ENCODE results near the gene C10orf62. TPM values are rescaled to one million over a fixed set of nuclear protein-coding genes. Genes with fewer than 3 reads are reported as not detected.

The C10orf62 gene
- total and polyA plus RNA-seq, 2 of the 13 experiments (the other 11 are each of a cell fraction or from before 2014, with no cell fraction given) = 0.61 to 1.6 TPM

DNA sequence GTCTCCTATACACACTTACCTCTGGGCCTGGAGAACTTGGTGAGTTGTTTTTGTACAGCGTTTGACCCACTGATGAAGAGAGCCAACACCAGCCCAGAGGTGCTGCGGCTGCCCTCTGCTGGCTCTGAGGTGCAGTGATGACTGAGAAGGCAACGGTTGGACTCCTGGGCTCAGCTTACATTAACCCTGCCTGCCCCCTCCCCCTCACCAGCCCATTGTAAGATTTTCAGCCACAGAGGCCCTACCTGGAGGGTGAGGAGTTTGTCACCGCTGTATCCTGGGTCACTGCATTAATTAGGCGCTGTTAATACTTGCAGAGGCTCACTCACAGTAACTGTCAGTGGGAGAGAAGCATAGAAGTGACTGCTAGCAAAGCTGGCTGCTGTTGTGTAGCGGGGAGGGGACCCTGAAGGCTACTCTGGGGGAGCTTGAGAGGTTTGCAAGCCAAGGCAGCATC, 35.9 kb upstream of the C10orf62 start:
- in situ Hi-C loops (cut with HindIII; ENCODE audit: extremely low pct_ligation_motif_present, low pct_unique_long_range_greater_than_20kb) (loop anchor here (5.0 kb wide), 1 partner anchor 91 kb away; no protein-coding TSS in a partner anchor), intact Hi-C loops (cut with micrococcal nuclease; ENCODE audit: unreplicated experiment) (loop anchor here (1.0 to 2.0 kb wide), 4 partner anchors 19 to 146 kb away; partner anchors contain the start of genes MMS19 and UBTD1)
- ATAC-seq (peak; percentile 98), DNase-seq (ENCODE audit: low spot score) (peak; percentile 62), FAIRE-seq (peak; percentile 90)
- peaks cover 35% of the 10 kb centered on the region for H3K4me1 ChIP-seq (ENCODE audit: insufficient read depth, low read length)
- BruUV-seq (replicated peaks) = no TSS peak
- H4K20me1 ChIP-seq (ENCODE audit: insufficient read depth, low read length) = no peaks in the 10 kb centered on the region
- H3K4me3 ChIP-seq (replicated peaks in 1 of 3; ENCODE audit: insufficient read depth in 1 of 3, low read depth in 2 of 3, low read length in 3 of 3) = no peak overlapping the region
- no peaks in the 10 kb centered on the region for H3K27me3 ChIP-seq (ENCODE audit: control insufficient read depth in 1 of 2, insufficient read depth in 2 of 2, low read length in 2 of 2)
- no peak overlapping the region for H3K9ac ChIP-seq (ENCODE audit: insufficient read depth, low read depth, low read length)
- H3K27ac ChIP-seq (ENCODE audit: extremely low read length, insufficient read depth, low read length) = no peak overlapping the region
- H2AFZ ChIP-seq (ENCODE audit: low read length) = no peak overlapping the region
- ChIA-PET CTCF (ENCODE audit: low intra/inter-chr PET ratio, low total read pairs) (interaction anchor here (1.6 to 1.8 kb wide), 2 partner anchors 19 to 90 kb away, joined by 13 to 19 read pairs; no protein-coding TSS in a partner anchor), POLR2A (interaction anchor here (0.8 kb wide), 2 partner anchors 54 to 90 kb away, joined by 4 read pairs; partner anchors contain the start of gene UBTD1)
- 33% methylated on average over 4 of the region's 6 CpGs for WGBS (ENCODE audit: low lambda C conversion rate)
- no peaks in the 10 kb centered on the region for H3K79me2 ChIP-seq (ENCODE audit: insufficient read depth, low read length)
- H3K9me3 ChIP-seq (ENCODE audit: low read length) = no peaks in the 10 kb centered on the region
- no peaks in the 10 kb centered on the region for H3K36me3 ChIP-seq (replicated peaks in 1 of 2; ENCODE audit: control insufficient read depth in 1 of 2, insufficient read depth in 2 of 2, low read length in 2 of 2)
- H3K4me2 ChIP-seq (ENCODE audit: low read depth, low read length) = peak overlapping the region; percentile 10; the same call in 1 of the 2 replicates
- 0 out of 2 replicates have a peak, but pooled peaks have one; percentile 32 for TF ChIP-seq HINFP (CRISPR knock-in tag; IDR thresholded peaks at IDR 0.05; ENCODE audit: low read depth)
- TF ChIP-seq, protein P1, sequence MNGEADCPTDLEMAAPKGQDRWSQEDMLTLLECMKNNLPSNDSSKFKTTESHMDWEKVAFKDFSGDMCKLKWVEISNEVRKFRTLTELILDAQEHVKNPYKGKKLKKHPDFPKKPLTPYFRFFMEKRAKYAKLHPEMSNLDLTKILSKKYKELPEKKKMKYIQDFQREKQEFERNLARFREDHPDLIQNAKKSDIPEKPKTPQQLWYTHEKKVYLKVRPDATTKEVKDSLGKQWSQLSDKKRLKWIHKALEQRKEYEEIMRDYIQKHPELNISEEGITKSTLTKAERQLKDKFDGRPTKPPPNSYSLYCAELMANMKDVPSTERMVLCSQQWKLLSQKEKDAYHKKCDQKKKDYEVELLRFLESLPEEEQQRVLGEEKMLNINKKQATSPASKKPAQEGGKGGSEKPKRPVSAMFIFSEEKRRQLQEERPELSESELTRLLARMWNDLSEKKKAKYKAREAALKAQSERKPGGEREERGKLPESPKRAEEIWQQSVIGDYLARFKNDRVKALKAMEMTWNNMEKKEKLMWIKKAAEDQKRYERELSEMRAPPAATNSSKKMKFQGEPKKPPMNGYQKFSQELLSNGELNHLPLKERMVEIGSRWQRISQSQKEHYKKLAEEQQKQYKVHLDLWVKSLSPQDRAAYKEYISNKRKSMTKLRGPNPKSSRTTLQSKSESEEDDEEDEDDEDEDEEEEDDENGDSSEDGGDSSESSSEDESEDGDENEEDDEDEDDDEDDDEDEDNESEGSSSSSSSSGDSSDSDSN (CRISPR knock-in tag; IDR thresholded peaks at IDR 0.05) = 0 out of 2 replicates have a peak, but pooled peaks have one; percentile 28
- TF ChIP-seq DRAP1 (CRISPR knock-in tag; IDR thresholded peaks at IDR 0.05) = peak; percentile 11; the same call in 1 of the 2 replicates
- TF ChIP-seq YY1 (IDR thresholded peaks at IDR 0.05; ENCODE audit: insufficient read depth, insufficient replicate concordance, low read depth, low read length) = peak; percentile 31
- TF ChIP-seq ZNF687 (CRISPR knock-in tag; IDR thresholded peaks at IDR 0.05) = peak; percentile 56
- TF ChIP-seq KLF15 (CRISPR knock-in tag; IDR thresholded peaks at IDR 0.05; ENCODE audit: borderline replicate concordance) = no peak
- TF ChIP-seq, protein P2, sequence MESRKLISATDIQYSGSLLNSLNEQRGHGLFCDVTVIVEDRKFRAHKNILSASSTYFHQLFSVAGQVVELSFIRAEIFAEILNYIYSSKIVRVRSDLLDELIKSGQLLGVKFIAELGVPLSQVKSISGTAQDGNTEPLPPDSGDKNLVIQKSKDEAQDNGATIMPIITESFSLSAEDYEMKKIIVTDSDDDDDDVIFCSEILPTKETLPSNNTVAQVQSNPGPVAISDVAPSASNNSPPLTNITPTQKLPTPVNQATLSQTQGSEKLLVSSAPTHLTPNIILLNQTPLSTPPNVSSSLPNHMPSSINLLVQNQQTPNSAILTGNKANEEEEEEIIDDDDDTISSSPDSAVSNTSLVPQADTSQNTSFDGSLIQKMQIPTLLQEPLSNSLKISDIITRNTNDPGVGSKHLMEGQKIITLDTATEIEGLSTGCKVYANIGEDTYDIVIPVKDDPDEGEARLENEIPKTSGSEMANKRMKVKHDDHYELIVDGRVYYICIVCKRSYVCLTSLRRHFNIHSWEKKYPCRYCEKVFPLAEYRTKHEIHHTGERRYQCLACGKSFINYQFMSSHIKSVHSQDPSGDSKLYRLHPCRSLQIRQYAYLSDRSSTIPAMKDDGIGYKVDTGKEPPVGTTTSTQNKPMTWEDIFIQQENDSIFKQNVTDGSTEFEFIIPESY (CRISPR knock-in tag; IDR thresholded peaks at IDR 0.05) = peak; percentile 35; the same call in 1 of the 2 replicates
- no peak for TF ChIP-seq FOXO1 (CRISPR knock-in tag; IDR thresholded peaks at IDR 0.05)
- TF ChIP-seq MYNN (CRISPR knock-in tag; IDR thresholded peaks at IDR 0.05; ENCODE audit: low read depth) = no peak
- TF ChIP-seq, protein P3, sequence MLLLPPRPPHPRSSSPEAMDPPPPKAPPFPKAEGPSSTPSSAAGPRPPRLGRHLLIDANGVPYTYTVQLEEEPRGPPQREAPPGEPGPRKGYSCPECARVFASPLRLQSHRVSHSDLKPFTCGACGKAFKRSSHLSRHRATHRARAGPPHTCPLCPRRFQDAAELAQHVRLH (CRISPR knock-in tag; IDR thresholded peaks at IDR 0.05; ENCODE audit: borderline replicate concordance, low read depth) = peak; percentile 48; the same call in 1 of the 2 replicates
- TF ChIP-seq SP4 (CRISPR knock-in tag; IDR thresholded peaks at IDR 0.05) = no peak
- TF ChIP-seq TEAD3 (CRISPR knock-in tag; optimal IDR thresholded peaks at IDR 0.05; ENCODE audit: borderline replicate concordance) = peak; percentile 56
